Measurements from ENCODE around the gene GRWD1.

GRCh38 chr19:48502350-48503018 lies 56.7 kb downstream of the GRWD1 start:
- TF ChIP-seq USF1 (IDR thresholded peaks at IDR 0.05) (no peak), RAD21 (IDR thresholded peaks at IDR 0.05; ENCODE audit: low read depth) (no peak), CEBPB (IDR thresholded peaks at IDR 0.05) (no peak)

Data from Ishikawa (cell line).